Liver (tissue), 9 donors: Measurements from ENCODE around the gene COA1. TPM values are rescaled to one million over a fixed set of nuclear protein-coding genes. Genes with fewer than 3 reads are reported as not detected.

Source experiments
- DNase-seq: peaks from one replicate; pipeline ENCODE4 v3.0.0-alpha.2; 2017; ENCODE audit warnings: low spot score
- H3K27ac ChIP-seq, 2 donors: one replicate each; pipeline ENCODE4 v1.7.0; 2013; ENCODE audit warnings: inconsistent platforms in 2 of 2, low read length in 2 of 2, control low read depth in 1 of 2, low read depth in 1 of 2, mild to moderate bottlenecking in 1 of 2
- H3K27me3 ChIP-seq, 4 donors: one replicate each; pipeline versions ENCODE4 v1.6.1 to v1.7.0; 2013; ENCODE audit warnings: low read length in 3 of 4, inconsistent platforms in 1 of 4, mild to moderate bottlenecking in 1 of 4, moderate library complexity in 1 of 4; ENCODE audit not compliant: control insufficient read depth in 4 of 4, insufficient read depth in 4 of 4
- H3K36me3 ChIP-seq, 4 donors: one replicate each; pipeline versions ENCODE4 v1.6.1 to v1.7.0; 2013; ENCODE audit warnings: low read length in 3 of 4, mild to moderate bottlenecking in 3 of 4, low read depth in 1 of 4, moderate library complexity in 1 of 4; ENCODE audit not compliant: control insufficient read depth in 4 of 4, insufficient read depth in 3 of 4
- H3K4me1 ChIP-seq, 4 donors: one replicate each; pipeline versions ENCODE4 v1.6.1 to v1.7.0; 2013; ENCODE audit warnings: low read length in 3 of 4, mild to moderate bottlenecking in 3 of 4, moderate library complexity in 1 of 4; ENCODE audit not compliant: control insufficient read depth in 4 of 4, insufficient read depth in 4 of 4
- H3K4me3 ChIP-seq, 3 donors: one replicate each; pipeline versions ENCODE4 v1.6.1 to v1.7.0; 2013; ENCODE audit warnings: low read length in 3 of 3, control low read depth in 1 of 3, low read depth in 1 of 3, mild to moderate bottlenecking in 1 of 3
- H3K9ac ChIP-seq, 2 donors: one replicate each; pipeline ENCODE4 v1.7.0; 2013; ENCODE audit warnings: low read length in 2 of 2, mild to moderate bottlenecking in 2 of 2, moderate library complexity in 2 of 2, control low read depth in 1 of 2, low read depth in 1 of 2
- H3K9me3 ChIP-seq, 4 donors: one replicate each; pipeline versions ENCODE4 v1.6.1 to v1.7.0; 2013; ENCODE audit warnings: low read length in 3 of 4; ENCODE audit not compliant: control insufficient read depth in 4 of 4
- EGR1 ChIP-seq, 2 donors: IDR thresholded peaks; 2 replicates each; pipeline ENCODE4 v1.6.1; 2016 to 2018; ENCODE audit warnings: antibody characterized with exemption in 2 of 2, low read depth in 2 of 2
- FOXA1 ChIP-seq: IDR thresholded peaks from 2 replicates; pipeline ENCODE4 v1.6.1; 2016; ENCODE audit warnings: antibody characterized with exemption
- FOXA2 ChIP-seq: IDR thresholded peaks from 2 replicates; pipeline ENCODE4 v1.6.1; 2016; ENCODE audit warnings: antibody characterized with exemption
- GABPA ChIP-seq, 2 donors: IDR thresholded peaks in 1 of 2; conservative IDR thresholded peaks in 1 of 2; 2 replicates each; pipeline ENCODE4 v1.6.1; 2016; ENCODE audit warnings: antibody characterized with exemption in 2 of 2, mild to moderate bottlenecking in 1 of 2, moderate library complexity in 1 of 2
- HNF4A ChIP-seq, 2 donors: conservative IDR thresholded peaks; 2 replicates each; pipeline ENCODE4 v1.6.1; 2016; ENCODE audit warnings: antibody characterized with exemption in 2 of 2, mild to moderate bottlenecking in 2 of 2
- HNF4G ChIP-seq: IDR thresholded peaks from 2 replicates; pipeline ENCODE4 v1.6.1; 2016; ENCODE audit warnings: antibody characterized with exemption
- JUND ChIP-seq, 2 donors: IDR thresholded peaks; 2 replicates each; pipeline ENCODE4 v1.6.1; 2016; ENCODE audit warnings: antibody characterized with exemption in 2 of 2
- NR2F2 ChIP-seq: IDR thresholded peaks from 2 replicates; pipeline ENCODE4 v1.6.1; 2016; ENCODE audit warnings: antibody characterized with exemption
- RAD21 ChIP-seq, 2 donors: IDR thresholded peaks; 2 replicates each; pipeline ENCODE4 v1.6.1; 2016; ENCODE audit warnings: antibody characterized with exemption in 2 of 2, mild to moderate bottlenecking in 2 of 2
- REST ChIP-seq: IDR thresholded peaks from 2 replicates; pipeline ENCODE4 v1.6.1; 2016; ENCODE audit warnings: antibody characterized with exemption, mild to moderate bottlenecking
- RXRA ChIP-seq, 2 donors: IDR thresholded peaks; 2 replicates each; pipeline ENCODE4 v1.6.1; 2017 to 2018; ENCODE audit warnings: antibody characterized with exemption in 2 of 2, mild to moderate bottlenecking in 1 of 2
- SP1 ChIP-seq: IDR thresholded peaks from 2 replicates; pipeline ENCODE4 v1.6.1; 2018; ENCODE audit warnings: antibody characterized with exemption, mild to moderate bottlenecking
- TAF1 ChIP-seq: conservative IDR thresholded peaks from 2 replicates; pipeline ENCODE4 v1.6.1; 2016; ENCODE audit warnings: antibody characterized with exemption, mild to moderate bottlenecking
- YY1 ChIP-seq: IDR thresholded peaks from 2 replicates; pipeline ENCODE4 v1.6.1; 2016; ENCODE audit warnings: antibody characterized with exemption, mild to moderate bottlenecking
- ZBTB33 ChIP-seq: IDR thresholded peaks from 2 replicates; pipeline ENCODE4 v1.6.1; 2016; ENCODE audit warnings: antibody characterized with exemption
- WGBS: extraction: QIAGEN DNeasy Blood & Tissue Kit; methylation state at CpG from one replicate; pipeline ENCODE4 v1.1.7; 2013; 5-methylcytosine and 5-hydroxymethylcytosine counted together
- polyA plus RNA-seq, 2 donors: library from polyadenylated mRNA; stranded (reverse) in 1 of 2; unstranded in 1 of 2; fragments of 200-250 nt in 1 of 2; fragments of >200 nt in 1 of 2; fragmentation: Nextera tagmentation in 1 of 2; extraction: Ambion mirVana in 1 of 2; gene quantifications; one replicate each; pipeline versions ENCODE4 v1.2.1 to v1.2.3, GENCODE V29; 2013 to 2015
- total RNA-seq, 2 donors: library from RNA; depleted of rRNA; stranded (reverse); fragments of >200 nt; gene quantifications; one replicate each; pipeline ENCODE4 v1.2.3, GENCODE V29; 2014
- TF ChIP-seq, protein P1 (sequence below): IDR thresholded peaks from 2 replicates; pipeline ENCODE4 v1.6.1; 2016; ENCODE audit warnings: antibody characterized with exemption
- TF ChIP-seq, protein P2 (sequence below): fragments of 150-350 bp; IDR thresholded peaks from 2 replicates; pipeline ENCODE4 v1.5.1; 2017; ENCODE audit warnings: improper control_type of control experiment, low read depth, low read length; ENCODE audit not compliant: missing input control
- TF ChIP-seq, protein P3 (sequence below): IDR thresholded peaks from 2 replicates; pipeline ENCODE4 v1.6.1; 2016; ENCODE audit warnings: antibody characterized with exemption
- donor health status: healthy.
- donor health status: healthy.
- donor health status: healthy.
- donor health status: healthy.
- donor health status: healthy.

Gene COA1
- total and polyA plus RNA-seq, 4 donors: 16.6 to 37.8 (median 29.4) TPM

GRCh38 chr7:43655584-43655983 lies 73.7 kb downstream of the COA1 start:
- H3K9ac ChIP-seq: no peak overlapping the region
- TF ChIP-seq NR2F2: no peak
- TF ChIP-seq TAF1: no peak
- TF ChIP-seq RXRA (IDR thresholded peaks at IDR 0.05): no peak
- TF ChIP-seq, protein P1, sequence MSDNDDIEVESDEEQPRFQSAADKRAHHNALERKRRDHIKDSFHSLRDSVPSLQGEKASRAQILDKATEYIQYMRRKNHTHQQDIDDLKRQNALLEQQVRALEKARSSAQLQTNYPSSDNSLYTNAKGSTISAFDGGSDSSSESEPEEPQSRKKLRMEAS: no peak
- no peak for TF ChIP-seq FOXA1
- no peak for TF ChIP-seq REST
- TF ChIP-seq YY1: no peak
- TF ChIP-seq HNF4G: no peak
- TF ChIP-seq RAD21 (IDR thresholded peaks at IDR 0.05): no peak
- TF ChIP-seq, protein P2, sequence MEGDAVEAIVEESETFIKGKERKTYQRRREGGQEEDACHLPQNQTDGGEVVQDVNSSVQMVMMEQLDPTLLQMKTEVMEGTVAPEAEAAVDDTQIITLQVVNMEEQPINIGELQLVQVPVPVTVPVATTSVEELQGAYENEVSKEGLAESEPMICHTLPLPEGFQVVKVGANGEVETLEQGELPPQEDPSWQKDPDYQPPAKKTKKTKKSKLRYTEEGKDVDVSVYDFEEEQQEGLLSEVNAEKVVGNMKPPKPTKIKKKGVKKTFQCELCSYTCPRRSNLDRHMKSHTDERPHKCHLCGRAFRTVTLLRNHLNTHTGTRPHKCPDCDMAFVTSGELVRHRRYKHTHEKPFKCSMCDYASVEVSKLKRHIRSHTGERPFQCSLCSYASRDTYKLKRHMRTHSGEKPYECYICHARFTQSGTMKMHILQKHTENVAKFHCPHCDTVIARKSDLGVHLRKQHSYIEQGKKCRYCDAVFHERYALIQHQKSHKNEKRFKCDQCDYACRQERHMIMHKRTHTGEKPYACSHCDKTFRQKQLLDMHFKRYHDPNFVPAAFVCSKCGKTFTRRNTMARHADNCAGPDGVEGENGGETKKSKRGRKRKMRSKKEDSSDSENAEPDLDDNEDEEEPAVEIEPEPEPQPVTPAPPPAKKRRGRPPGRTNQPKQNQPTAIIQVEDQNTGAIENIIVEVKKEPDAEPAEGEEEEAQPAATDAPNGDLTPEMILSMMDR: no peak
- no peak for TF ChIP-seq SP1
- TF ChIP-seq, protein P3, sequence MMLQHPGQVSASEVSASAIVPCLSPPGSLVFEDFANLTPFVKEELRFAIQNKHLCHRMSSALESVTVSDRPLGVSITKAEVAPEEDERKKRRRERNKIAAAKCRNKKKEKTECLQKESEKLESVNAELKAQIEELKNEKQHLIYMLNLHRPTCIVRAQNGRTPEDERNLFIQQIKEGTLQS: no peak
- TF ChIP-seq FOXA2: no peak
- no peak for TF ChIP-seq ZBTB33
- no peak for TF ChIP-seq HNF4A (conservative IDR thresholded peaks at IDR 0.05)
- no peak for TF ChIP-seq EGR1 (IDR thresholded peaks at IDR 0.05; ENCODE audit: low read depth in 2 of 2)
- TF ChIP-seq GABPA (IDR thresholded peaks at IDR 0.05 in 1 of 2, conservative IDR thresholded peaks at IDR 0.05 in 1 of 2): no peak
- TF ChIP-seq JUND (IDR thresholded peaks at IDR 0.05): no peak
- H3K9me3 ChIP-seq: no peaks in the 10 kb centered on the region
- H3K36me3 ChIP-seq: no peaks in the 10 kb centered on the region
- no peak overlapping the region for H3K4me3 ChIP-seq
- no peak overlapping the region for H3K27ac ChIP-seq
- H3K4me1 ChIP-seq: peaks cover 6 to 16% (median 7%) of the 10 kb centered on the region in 4 donors
- WGBS: 98% methylated on average over 3 of the region's 3 CpGs
- no peak for DNase-seq
- no peaks in the 10 kb centered on the region for H3K27me3 ChIP-seq
